ENCODE results near the gene HPRT1.
A peak's percentile ranks its signal among the peaks of the same experiment; 100 is the strongest.
"Not testable (repeated sequence)": the region's sequence is repeated elsewhere in the genome, so short reads cannot be mapped to it uniquely, and the experiment has no call there.

Gene HPRT1, protein sequence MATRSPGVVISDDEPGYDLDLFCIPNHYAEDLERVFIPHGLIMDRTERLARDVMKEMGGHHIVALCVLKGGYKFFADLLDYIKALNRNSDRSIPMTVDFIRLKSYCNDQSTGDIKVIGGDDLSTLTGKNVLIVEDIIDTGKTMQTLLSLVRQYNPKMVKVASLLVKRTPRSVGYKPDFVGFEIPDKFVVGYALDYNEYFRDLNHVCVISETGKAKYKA

DNA sequence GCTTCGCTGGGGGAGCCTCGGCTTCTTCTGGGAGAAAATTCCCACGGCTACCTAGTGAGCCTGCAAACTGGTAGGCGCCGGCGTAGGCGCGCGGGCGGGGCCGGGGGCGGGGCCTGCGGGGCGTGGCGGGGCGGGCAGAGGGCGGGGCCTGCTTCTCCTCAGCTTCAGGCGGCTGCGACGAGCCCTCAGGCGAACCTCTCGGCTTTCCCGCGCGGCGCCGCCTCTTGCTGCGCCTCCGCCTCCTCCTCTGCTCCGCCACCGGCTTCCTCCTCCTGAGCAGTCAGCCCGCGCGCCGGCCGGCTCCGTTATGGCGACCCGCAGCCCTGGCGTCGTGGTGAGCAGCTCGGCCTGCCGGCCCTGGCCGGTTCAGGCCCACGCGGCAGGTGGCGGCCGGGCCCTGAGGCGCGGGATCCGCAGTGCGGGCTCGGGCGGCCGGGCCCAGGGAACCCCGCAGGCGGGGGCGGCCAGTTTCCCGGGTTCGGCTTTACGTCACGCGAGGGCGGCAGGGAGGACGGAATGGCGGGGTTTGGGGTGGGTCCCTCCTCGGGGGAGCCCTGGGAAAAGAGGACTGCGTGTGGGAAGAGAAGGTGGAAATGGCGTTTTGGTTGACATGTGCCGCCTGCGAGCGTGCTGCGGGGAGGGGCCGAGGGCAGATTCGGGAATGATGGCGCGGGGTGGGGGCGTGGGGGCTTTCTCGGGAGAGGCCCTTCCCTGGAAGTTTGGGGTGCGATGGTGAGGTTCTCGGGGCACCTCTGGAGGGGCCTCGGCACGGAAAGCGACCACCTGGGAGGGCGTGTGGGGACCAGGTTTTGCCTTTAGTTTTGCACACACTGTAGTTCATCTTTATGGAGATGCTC lies at the start of gene HPRT1:
TSS of gene HPRT1 (plus strand) at position 161 of the 857 bp plus-strand sequence. CDS start at position 308, 147 bp downstream.
- DNase-seq = peak; percentile 72

DNA sequence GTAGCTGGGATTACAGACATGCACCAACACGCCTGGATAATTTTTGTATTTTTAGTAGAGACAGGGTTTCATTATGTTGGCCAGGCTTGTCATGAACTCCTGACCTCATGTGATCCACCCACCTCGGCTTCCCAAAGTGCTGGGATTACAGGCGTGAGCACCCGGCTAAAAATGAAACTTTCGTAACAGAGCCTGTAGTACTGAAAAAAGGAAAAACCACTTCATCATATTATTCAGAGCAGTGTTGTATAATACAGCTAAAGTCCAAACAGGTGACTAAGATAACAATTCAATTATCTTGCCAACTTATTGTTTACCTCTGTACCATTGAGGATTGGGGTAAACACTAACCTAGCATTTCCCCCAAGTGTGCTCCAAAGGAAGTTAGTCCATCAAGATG lies 43.9 kb upstream of the HPRT1 start:
- no peak for DNase-seq

DNA sequence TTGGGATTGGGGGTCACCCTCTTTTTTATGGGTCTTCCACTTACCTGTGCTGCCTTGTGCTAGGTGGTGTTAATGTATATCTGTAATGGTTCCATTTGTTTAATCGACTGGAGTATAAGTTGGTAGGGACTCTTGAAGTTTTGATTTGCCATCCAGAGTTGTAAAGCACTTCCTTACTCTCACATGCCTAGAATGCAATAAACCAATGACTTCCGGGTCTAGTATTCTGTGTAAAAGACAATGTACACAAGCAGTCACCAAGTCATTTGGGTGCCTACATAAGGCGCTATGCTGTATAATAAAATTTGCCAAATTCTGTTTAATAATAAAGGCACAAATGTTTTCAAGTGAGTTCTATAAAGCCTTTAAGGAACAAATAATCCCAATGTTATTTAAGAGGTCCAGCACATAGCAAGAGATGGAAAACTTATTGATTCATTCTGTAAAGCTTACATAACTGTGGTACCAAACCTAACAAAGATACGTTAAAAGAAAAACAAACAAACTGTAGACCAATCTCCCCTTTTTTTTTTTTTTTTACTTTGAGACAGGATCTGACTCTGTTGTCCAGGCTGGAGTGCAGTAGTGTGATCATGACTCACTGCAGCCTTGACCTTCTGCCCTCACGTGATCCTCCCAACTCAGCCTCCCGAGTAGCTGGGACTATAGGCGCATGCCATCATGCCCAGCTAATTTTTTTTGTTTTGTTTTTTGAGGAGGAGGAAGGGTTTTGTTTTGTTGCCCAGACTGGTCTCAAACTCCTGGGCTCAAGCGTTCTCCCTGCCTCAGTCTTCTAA lies 41.5 kb upstream of the HPRT1 start:
- no peak for DNase-seq

DNA sequence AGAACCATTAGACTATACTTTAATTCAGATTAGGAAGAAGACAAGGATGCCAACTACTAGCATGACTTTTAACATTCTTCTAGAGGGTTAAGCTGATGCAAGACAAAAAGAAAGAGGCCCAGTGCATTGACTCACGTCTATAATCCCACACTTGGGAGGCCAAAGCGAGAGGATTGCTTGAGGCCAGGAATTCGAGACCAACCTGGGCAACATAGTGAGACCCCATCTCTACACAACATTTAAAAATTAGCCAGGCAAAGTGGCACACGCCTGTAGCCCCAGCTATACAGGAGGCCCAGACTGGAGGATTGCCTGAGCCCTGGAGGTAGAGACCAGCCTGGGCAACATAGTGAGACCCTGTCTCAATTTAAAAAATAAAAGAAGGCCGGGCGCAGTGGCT lies 40.2 kb upstream of the HPRT1 start:
- DNase-seq = no peak

DNA sequence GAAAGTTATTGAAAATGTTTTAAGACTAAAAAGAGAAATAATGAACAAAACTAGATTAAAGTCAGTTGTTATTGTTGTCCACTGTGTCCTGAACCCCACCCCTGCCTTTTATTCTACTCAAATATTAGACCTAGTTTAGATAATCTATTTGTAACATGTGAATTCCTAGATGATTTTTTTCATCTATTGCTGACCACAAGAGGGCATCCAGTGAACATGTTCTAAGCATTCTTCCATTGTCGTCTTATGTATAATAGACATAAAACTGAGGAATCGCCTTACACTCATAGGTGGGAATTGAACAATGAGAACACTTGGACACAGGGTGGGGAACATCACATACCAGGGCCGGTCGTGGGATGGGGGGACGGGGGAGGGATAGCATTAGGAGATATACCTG lies 36.4 kb upstream of the HPRT1 start:
- no peak for DNase-seq

DNA sequence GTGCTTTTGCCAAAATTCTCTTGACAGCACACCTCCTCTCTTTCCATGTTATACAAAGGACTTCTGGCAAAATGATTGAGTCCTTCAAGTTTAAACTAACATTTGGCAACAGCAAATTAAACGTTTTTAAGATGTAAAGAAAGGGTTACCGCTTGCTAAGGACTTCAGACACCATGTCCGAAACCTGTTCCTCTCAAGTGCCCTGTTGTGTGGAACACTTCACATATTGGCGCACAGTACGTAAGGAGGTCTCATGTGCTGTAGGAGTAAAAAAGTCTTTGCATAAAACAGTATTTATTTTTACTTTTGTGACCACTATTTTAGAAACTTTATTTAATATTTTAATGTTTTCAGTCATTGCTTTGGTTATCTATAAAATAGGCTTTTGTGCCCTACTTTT lies 33.7 kb upstream of the HPRT1 start:
- DNase-seq = no peak

DNA sequence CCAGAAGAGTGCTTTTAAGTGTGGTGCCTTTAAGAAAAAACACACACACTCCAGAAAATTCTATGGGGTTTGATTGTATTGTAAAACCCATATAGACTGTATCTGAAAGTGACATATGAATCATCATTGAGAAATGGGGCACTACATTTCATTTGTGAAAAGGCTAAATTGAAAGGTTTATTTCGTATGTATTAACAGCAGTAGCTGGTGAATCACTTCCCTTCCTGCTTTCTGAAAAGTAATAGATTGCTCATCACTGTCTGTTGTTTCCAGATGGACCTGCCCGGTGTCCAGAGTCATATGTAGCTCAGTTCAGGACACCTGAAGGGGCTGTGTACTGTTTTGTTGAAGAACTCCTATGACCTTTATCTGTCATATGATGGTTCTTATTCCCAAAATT lies 28.1 kb upstream of the HPRT1 start:
- DNase-seq = no peak

DNA sequence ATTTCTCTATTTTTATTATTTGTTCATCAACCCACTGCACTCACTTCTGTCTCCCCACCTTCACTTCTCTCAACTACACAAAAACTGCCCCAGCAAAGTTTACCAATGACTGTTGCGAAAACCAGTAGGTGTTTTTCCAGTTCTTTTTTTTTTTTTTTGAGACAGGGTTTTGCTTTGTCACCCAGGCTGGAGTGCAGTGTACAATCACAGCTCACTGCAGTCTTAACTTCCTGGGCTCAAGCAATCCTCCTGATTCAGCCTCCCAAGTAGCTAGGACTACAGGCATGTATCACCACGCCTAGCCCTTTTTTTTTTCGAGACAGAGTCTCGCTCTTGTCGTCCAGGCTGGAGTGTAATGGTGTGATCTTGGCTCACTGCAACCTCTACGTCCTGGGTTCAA lies 24.1 kb upstream of the HPRT1 start:
- DNase-seq = no peak

DNA sequence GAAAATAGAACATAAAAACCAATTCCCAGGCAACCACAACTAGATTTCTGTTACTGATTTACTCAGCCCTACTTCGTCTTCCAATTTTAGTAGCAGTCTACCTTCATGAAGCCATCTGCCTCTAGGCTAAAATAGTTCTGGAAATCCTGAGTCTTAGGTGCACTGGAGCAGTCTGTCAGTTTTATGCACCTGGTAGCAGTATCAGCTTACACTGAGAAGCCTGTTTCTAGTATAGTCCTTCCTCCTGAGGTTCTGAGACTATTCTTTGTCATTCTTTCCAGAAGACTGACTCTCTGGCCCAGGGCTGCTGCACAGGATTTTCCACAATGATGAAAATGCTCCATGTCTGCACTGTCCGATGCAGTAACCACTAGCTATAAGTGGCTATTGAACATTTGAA lies 16.9 kb upstream of the HPRT1 start:
- no peak for DNase-seq

DNA sequence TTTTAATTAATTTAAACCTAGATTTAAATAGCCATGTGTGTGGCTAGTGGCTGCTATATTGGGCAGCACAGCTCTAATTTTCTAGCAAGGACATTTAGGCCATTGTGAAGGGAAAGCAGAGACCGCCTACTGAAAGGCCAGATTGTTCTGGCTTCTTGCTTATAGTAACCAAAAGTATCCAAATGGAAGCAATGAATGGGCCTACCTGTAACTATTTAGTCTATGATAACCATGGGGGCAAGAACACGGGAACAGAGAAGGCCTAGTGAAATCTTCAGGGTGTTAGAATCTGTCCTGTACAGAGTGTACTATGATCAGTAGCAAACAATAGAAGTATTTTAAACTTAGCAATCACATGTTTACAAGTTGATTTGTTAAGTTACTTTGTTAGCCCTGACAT lies 16.5 kb upstream of the HPRT1 start:
- DNase-seq = no peak

DNA sequence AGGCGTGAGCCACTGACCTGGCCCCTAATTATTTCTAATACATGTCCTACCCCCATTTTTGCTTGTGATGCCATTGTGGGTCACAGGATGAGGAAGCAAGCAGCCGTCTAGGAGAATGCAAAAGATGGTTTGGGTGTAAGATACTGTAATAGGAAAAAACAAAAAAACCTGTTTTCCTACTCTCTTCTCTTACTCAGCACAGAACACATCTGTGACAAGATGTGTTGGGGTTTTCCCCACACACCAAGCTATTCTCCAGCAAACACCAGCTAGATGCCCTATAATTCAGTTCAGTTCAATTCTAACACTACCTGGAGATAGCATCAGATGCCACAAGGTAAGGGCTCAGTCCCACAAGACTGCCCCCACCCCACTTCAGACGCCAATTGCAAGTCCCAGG lies 15.3 kb upstream of the HPRT1 start:
- no peak for DNase-seq

DNA sequence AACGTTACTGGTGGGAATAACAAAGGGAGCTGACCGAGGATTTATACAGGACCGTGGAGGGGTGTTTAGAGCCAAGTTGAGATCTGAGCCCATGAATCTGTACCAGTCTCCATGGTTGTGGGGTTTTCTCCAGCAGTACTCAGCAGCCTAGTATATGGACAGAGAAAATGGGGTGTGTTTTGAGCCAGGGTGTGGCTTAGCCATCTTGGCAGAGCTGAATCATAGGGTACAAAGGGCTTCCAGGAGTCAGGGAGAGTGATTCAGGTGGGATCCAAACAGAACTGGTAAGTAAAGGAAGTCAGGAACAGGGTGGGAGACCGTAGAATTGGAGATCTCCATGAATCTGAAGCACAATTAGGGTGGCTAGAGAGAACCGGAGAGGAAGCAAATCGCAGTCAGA lies 7.4 kb upstream of the HPRT1 start:
- no peak for DNase-seq

DNA sequence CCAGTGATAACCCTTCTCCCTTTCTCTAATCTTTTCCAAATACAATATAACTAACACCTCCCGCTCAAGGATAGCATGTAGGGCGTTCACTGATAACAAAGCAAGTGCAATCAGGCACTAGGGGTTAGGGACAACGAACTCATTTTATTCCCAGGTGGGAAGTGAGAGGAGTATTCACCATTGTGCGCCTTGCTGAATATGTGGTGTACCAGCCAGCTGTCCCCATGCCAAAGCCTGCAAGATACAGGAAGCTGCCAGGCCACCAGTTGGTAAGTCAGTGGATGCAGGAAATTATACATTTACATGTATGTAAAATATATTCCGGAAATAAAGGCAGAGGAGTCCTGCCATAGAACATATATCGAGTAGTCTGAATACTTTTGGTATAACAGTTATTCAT lies 6.3 kb upstream of the HPRT1 start:
- no peak for DNase-seq

DNA sequence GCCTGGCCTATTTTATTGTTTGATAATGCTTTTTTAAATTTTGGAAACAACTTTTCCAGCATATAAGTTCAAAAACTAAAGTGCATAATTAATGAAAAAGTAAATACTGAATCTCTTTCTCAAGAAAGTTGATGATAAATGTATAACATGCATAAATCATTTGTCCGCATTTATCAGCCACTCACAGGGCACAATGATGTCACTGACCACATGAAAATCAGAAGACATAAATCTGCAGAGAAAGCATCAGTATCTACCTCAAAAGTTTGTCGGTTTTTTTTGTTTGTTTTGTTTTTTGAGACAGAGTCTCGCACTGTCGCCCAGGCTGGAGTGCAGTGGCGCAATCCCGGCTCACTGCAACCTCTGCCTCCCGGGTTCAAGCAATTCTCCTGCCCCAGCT lies 5.5 kb upstream of the HPRT1 start:
- DNase-seq = no peak

DNA sequence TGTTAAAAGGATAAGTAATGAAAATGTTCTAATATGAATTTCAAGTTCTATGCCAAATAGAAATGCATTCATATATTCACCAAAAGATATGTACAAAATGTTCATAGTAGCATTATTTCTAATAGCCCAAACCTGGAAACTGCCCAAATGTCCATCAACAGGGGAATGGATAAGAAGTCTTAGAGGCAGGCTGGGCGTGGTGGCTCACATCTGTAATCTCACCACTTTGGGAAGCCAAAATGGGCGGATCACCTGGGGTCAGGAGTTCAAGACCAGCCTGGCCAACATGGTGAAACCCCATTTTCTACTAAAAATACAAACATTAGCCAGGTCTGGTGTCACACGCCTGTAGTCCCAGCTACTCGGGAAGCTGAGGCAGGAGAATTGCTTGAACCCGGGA lies 2.3 kb upstream of the HPRT1 start:
- DNase-seq = no peak

DNA sequence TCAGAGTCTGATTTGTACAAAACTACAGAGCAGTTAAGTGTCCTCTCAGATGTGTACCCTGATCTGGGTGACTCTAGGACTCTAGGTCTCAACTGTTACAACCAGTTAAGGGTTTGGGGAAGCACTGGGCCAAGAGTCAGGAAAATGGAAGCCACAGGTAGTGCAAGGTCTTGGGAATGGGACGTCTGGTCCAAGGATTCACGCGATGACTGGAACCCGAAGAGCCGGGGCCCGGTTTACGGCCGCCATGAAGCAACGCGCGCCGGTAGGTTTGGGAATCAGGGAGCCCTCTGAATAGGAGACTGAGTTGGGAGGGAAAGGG lies 321 bp upstream of the HPRT1 start:
- no peak for DNase-seq

DNA sequence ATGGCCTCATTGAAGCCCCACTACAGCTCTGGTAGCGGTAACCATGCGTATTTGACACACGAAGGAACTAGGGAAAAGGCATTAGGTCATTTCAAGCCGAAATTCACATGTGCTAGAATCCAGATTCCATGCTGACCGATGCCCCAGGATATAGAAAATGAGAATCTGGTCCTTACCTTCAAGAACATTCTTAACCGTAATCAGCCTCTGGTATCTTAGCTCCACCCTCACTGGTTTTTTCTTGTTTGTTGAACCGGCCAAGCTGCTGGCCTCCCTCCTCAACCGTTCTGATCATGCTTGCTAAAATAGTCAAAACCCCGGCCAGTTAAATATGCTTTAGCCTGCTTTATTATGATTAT lies 876 bp downstream of the HPRT1 start:
- DNase-seq = no peak

DNA sequence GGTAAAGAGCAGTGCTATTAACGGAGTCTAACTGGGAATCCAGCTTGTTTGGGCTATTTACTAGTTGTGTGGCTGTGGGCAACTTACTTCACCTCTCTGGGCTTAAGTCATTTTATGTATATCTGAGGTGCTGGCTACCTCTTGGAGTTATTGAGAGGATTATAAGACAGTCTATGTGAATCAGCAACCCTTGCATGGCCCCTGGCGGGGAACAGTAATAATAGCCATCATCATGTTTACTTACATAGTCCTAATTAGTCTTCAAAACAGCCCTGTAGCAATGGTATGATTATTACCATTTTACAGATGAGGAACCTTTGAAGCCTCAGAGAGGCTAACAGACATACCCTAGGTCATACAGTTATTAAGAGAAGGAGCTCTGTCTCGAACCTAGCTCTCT lies 1.5 kb downstream of the HPRT1 start:
- DNase-seq = no peak

DNA sequence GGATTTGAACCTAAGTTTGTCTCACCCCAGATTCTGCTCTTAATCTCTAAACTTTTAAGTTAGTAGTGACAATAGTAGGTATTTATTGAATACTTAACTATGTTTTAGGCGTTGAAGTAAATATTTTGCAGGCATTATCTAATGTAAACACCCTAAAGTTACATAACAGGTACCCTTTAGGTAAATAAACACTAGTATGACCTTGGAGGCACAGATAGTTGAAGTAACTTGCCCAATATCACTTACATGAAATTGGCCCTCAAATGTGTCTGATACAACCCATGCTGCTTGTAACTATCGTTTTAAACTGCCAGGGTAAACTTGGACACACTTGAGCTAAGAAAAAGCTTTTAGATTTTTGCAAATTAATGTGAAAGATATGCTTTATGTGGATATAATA lies 3.0 kb downstream of the HPRT1 start:
- no peak for DNase-seq

DNA sequence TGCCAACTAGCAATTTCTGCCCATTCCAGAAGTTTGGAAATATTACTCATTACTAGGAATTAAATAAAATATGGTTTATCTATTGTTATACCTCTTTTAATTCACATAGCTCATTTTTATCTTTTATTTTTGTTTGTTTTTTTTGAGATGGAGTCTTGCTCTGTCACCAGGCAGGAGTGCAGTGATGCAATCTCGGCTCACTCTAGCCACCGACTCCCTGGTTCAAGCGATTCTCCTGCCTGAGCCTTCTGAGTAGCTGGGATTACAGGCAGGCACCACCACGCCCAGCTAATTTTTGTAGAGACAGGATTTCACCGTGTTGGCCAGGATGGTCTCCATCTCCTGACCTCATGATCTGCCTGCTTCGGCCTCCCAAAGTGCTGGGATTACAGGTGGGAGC lies 4.5 kb downstream of the HPRT1 start:
- not testable (repeated sequence) for DNase-seq

DNA sequence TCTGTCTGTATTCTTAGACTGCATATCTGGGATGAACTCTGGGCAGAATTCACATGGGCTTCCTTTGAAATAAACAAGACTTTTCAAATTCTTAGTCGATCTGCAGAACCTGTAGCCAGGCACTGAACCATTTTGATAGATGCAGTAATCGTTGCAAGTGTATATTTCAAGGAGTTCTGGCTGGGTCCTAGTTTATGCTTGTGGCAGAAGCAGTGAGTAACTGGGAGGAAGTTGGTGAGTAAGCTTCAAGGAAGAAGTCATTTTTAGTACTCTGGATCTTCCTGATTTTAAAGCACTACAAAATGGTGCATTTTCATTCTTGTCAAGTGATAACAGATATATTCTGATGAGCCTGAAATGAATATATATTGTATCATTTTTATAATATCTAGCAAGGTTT lies 9.5 kb downstream of the HPRT1 start:
- DNase-seq = no peak

DNA sequence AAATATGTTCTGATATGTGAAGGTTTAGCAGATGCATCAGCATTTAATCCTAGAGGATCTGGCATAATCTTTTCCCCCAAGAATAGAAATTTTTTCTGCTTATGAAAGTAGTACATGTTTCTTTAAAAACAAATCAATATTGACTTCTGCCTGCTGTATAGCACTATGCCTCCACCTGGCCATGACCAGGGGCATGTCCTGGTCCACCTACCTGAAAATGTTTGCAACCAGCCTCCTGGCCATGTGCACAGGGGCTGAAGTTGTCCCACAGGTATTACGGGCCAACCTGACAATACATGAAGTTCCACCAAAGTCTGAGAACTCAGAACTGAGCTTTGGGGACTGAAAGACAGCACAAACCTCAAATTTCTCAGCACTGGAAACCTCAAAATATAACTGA lies 10.0 kb downstream of the HPRT1 start:
- no peak for DNase-seq

DNA sequence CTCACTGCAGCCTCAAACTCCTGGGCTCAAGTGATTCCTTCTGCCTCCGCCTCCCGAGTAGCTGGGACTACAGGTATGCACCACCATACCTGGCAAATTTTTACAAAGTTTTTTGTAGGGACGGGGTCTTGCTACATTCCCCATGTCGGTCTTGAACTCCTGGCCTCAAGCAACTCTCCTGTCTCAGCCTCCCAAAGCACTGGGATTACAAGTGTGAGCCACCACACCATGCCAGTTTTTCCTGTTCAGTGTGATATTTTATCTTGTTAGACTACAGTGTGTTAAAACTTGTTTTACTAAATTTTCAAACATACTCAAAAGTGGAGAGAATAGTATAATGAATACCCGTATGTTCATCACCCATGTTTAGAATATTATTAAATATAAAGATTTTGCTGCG lies 12.1 kb downstream of the HPRT1 start:
- DNase-seq = no peak

DNA sequence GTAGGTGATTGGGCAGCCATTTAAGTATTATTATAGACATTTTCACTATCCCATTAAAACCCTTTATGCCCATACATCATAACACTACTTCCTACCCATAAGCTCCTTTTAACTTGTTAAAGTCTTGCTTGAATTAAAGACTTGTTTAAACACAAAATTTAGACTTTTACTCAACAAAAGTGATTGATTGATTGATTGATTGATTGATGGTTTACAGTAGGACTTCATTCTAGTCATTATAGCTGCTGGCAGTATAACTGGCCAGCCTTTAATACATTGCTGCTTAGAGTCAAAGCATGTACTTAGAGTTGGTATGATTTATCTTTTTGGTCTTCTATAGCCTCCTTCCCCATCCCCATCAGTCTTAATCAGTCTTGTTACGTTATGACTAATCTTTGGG lies 16.3 kb downstream of the HPRT1 start:
- no peak for DNase-seq

Measured in activated CD4-positive, alpha-beta T cell treated with anti-CD3 and anti-CD28 coated beads, Interleukin-2, amount 50 U/mL, for 1 hour (primary cell).